Measurements from ENCODE around the gene CACNA1B. TPM values are rescaled to one million over a fixed set of nuclear protein-coding genes. Genes with fewer than 3 reads are reported as not detected.

Gene CACNA1B
- total RNA-seq, 6 donors from 2014 or later: 0.03 to 0.15 (median 0.03) TPM; not detected in 3

DNA sequence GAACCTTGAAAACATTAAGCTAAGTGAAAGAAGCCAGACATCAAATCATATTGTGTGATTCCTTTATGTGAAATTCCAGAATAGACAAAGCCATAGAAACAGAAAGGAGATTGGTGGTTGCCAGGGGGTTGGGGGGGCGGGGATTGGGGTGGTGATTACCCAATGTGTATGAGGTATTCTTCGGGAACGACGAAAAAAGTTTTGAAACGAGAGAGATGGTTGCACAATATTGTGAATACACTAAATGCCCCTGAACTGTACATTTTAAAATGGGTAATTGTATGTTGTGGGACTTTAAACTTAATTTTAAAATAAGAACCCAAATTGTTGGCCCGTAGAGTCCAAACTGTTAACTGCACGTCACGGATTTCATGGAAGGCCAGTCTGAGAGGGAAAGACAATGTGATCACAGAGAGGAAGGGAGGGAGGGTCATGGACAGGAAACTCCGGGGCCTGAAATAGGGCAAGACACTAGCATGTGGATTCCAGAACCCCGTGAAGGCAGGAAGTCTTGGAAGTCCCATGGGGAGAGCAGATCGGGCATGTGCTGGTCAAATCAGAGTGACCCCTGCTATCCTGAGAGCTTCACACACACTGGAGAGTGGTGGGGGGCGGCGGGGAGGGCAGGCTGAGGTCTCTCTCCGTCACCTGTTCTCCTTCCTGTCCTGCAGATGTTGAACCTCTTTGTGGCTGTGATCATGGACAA, 218.4 kb downstream of the CACNA1B start:
- Histone ChIP-seq H3K27ac (no peak overlapping the region), H3K4me1 (no peaks in the 10 kb centered on the region), H3K36me3 (no peaks in the 10 kb centered on the region), H3K4me3 (no peak overlapping the region), H3K27me3 (no peaks in the 10 kb centered on the region), H3K9me3 (no peaks in the 10 kb centered on the region)
- WGBS, 2 donors: 62 to 64% methylated on average over 12 to 14 of the region's 14 CpGs
- ATAC-seq (ENCODE audit: low FRiP score in 2 of 2) (no peak), DNase-seq (peak; percentile 11 to 25)
- TF ChIP-seq, protein P1, sequence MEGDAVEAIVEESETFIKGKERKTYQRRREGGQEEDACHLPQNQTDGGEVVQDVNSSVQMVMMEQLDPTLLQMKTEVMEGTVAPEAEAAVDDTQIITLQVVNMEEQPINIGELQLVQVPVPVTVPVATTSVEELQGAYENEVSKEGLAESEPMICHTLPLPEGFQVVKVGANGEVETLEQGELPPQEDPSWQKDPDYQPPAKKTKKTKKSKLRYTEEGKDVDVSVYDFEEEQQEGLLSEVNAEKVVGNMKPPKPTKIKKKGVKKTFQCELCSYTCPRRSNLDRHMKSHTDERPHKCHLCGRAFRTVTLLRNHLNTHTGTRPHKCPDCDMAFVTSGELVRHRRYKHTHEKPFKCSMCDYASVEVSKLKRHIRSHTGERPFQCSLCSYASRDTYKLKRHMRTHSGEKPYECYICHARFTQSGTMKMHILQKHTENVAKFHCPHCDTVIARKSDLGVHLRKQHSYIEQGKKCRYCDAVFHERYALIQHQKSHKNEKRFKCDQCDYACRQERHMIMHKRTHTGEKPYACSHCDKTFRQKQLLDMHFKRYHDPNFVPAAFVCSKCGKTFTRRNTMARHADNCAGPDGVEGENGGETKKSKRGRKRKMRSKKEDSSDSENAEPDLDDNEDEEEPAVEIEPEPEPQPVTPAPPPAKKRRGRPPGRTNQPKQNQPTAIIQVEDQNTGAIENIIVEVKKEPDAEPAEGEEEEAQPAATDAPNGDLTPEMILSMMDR (IDR thresholded peaks at IDR 0.05): no peak
- no peak for TF ChIP-seq POLR2AphosphoS5 (IDR thresholded peaks at IDR 0.05)
- TF ChIP-seq EP300 (IDR thresholded peaks at IDR 0.05): no peak
- no peak for TF ChIP-seq POLR2A (IDR thresholded peaks at IDR 0.05)

DNA sequence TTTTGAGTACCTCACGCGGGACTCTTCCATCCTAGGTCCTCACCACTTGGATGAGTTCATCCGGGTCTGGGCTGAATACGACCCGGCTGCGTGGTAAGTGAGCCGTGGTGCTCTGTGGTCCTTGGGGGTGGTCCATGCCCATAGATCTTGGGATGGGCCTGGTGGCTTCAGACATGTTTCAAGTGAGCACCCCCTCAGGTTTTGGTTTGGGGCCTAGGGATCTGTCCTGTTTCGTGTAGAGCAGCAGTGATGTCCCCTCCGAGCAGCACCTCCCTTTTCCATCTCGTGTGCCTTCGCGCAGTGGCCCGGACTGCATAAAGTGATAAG, 218.9 kb downstream of the CACNA1B start:
- Histone ChIP-seq H3K4me1 (no peaks in the 10 kb centered on the region), H3K4me3 (no peak overlapping the region), H3K27me3 (no peaks in the 10 kb centered on the region), H3K27ac (no peak overlapping the region), H3K36me3 (no peaks in the 10 kb centered on the region), H3K9me3 (no peaks in the 10 kb centered on the region)
- ATAC-seq (ENCODE audit: low FRiP score in 2 of 2) (no peak), DNase-seq (no peak)
- WGBS, 2 donors: 84 to 94% methylated on average over 5 to 13 of the region's 13 CpGs
- TF ChIP-seq POLR2AphosphoS5 (IDR thresholded peaks at IDR 0.05) (no peak), POLR2A (IDR thresholded peaks at IDR 0.05) (no peak), EP300 (IDR thresholded peaks at IDR 0.05) (no peak)
- TF ChIP-seq, protein P1 (IDR thresholded peaks at IDR 0.05): no peak

DNA sequence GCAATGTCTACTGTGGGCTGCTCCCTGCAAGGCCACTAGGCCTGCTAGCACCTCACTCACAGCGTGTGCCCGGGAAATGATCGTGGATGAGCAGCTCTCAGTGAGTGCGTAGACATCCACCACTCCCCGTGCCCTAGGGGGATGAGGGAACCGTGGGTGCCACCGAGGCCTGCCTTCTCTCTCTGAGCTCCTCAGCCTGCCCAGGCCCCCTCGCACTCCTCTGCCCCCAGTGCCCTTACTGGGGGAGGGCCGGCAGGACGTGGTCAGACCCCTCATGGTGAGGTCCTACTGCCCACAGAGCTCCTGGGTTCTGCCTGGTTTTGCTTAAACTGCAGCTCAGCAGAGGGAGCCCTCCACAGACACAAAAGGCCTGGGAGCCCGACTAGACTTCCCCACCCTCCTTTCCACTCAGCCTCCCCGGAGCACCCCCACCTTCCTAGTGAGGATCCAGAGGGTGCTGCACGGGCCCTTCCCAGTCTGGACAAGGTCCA, 220.0 kb downstream of the CACNA1B start:
- TF ChIP-seq EP300 (IDR thresholded peaks at IDR 0.05) (no peak), POLR2AphosphoS5 (IDR thresholded peaks at IDR 0.05) (no peak), POLR2A (IDR thresholded peaks at IDR 0.05) (no peak)
- TF ChIP-seq, protein P1 (IDR thresholded peaks at IDR 0.05): no peak
- Histone ChIP-seq H3K9me3 (no peaks in the 10 kb centered on the region), H3K27me3 (no peaks in the 10 kb centered on the region), H3K27ac (no peak overlapping the region), H3K4me1 (no peaks in the 10 kb centered on the region), H3K36me3 (no peaks in the 10 kb centered on the region), H3K4me3 (no peak overlapping the region)
- DNase-seq (peak; percentile 9 to 44), ATAC-seq (ENCODE audit: low FRiP score in 2 of 2) (peak in 1 of 2 donors; percentile 9)
- 67 to 83% methylated on average over 8 to 12 of the region's 13 CpGs for WGBS, 2 donors

- H3K9me3 ChIP-seq: no peaks in the 10 kb centered on the region
- ATAC-seq (ENCODE audit: low FRiP score in 2 of 2) (no peak), DNase-seq (peak in 1 of 2 donors; percentile 11)
- TF ChIP-seq POLR2A (IDR thresholded peaks at IDR 0.05) (no peak), EP300 (IDR thresholded peaks at IDR 0.05) (no peak), POLR2AphosphoS5 (IDR thresholded peaks at IDR 0.05) (no peak)
- TF ChIP-seq, protein P1 (IDR thresholded peaks at IDR 0.05): no peak
- no peak overlapping the region for H3K27ac ChIP-seq
- H3K4me3 ChIP-seq: no peak overlapping the region
- H3K27me3 ChIP-seq: no peaks in the 10 kb centered on the region
- H3K4me1 ChIP-seq: no peaks in the 10 kb centered on the region
- 82% methylated on average over 17 to 18 of the region's 18 CpGs for WGBS, 2 donors
- H3K36me3 ChIP-seq: no peaks in the 10 kb centered on the region
Observed at GRCh38 chr9:138098116-138098907, 220.7 kb downstream of the CACNA1B start.

Measured in upper lobe of left lung (tissue), 6 donors.